DOHH2 (cell line): Measurements from ENCODE around the gene DPH5.
"Not testable (repeated sequence)": the region's sequence is repeated elsewhere in the genome, so short reads cannot be mapped to it uniquely, and the experiment has no call there.

Experiments used
- H3F3A ChIP-seq: fragments of 200-600 bp; sonication (generic), shearing (Covaris generic); 2 replicates; pipeline ENCODE4 v1.6.0; 2016; ENCODE audit warnings: antibody characterized with exemption, mild to moderate bottlenecking; ENCODE audit not compliant: control insufficient read depth, insufficient read depth
- H3K27ac ChIP-seq: fragments of 200-600 bp; sonication (generic); 2 replicates; pipeline ENCODE4 v1.5.1; 2014; ENCODE audit warnings: low read depth, mild to moderate bottlenecking, low read length, moderate library complexity
- H3K27me3 ChIP-seq: fragments of 200-600 bp; sonication (generic); 2 replicates; pipeline ENCODE4 v1.6.1; 2014; ENCODE audit warnings: mild to moderate bottlenecking, low read length, mixed read lengths; ENCODE audit not compliant: control insufficient read depth
- H3K36me3 ChIP-seq: fragments of 200-600 bp; sonication (generic); 2 replicates; pipeline ENCODE4 v1.6.1; 2014; ENCODE audit warnings: mild to moderate bottlenecking, low read length, moderate library complexity, mixed read lengths; ENCODE audit not compliant: control insufficient read depth
- H3K4me1 ChIP-seq: fragments of 200-600 bp; sonication (generic); 2 replicates; pipeline ENCODE4 v1.6.1; 2014; ENCODE audit warnings: mild to moderate bottlenecking, low read length, mixed read lengths; ENCODE audit not compliant: control insufficient read depth
- H3K4me2 ChIP-seq: fragments of 200-600 bp; sonication (generic); 2 replicates; pipeline ENCODE4 v1.6.0; 2014; ENCODE audit warnings: mild to moderate bottlenecking, low read length, moderate library complexity
- H3K4me3 ChIP-seq: fragments of 200-600 bp; sonication (generic); 2 replicates; pipeline ENCODE4 v1.5.1; 2014; ENCODE audit warnings: mild to moderate bottlenecking, low read length, mixed read lengths
- H3K79me2 ChIP-seq: fragments of 200-600 bp; sonication (generic); 2 replicates; pipeline ENCODE4 v1.6.1; 2014; ENCODE audit warnings: mild to moderate bottlenecking, low read length, mixed read lengths; ENCODE audit not compliant: control insufficient read depth
- H3K9me2 ChIP-seq: fragments of 200-600 bp; sonication (generic); replicated peaks from 2 replicates; pipeline ENCODE4 v1.6.1; 2014; ENCODE audit warnings: mild to moderate bottlenecking, low read length, mixed read lengths; ENCODE audit not compliant: control insufficient read depth
- H3K9me3 ChIP-seq: fragments of 200-600 bp; sonication (generic); 2 replicates; pipeline ENCODE4 v1.6.1; 2014; ENCODE audit warnings: antibody characterized with exemption, low read length, mixed read lengths; ENCODE audit not compliant: control insufficient read depth, insufficient read depth
- H4K20me1 ChIP-seq: fragments of 200-600 bp; sonication (generic); 2 replicates; pipeline ENCODE4 v1.6.0; 2014; ENCODE audit warnings: low read depth, mild to moderate bottlenecking, antibody characterized with exemption, low read length, moderate library complexity; ENCODE audit not compliant: control insufficient read depth, insufficient read depth
- CTCF ChIP-seq: fragments of 200-600 bp; sonication (generic); IDR thresholded peaks from one replicate; pipeline ENCODE4 v1.5.1; 2014; ENCODE audit warnings: antibody characterized with exemption, mild to moderate bottlenecking, low read depth, low read length; ENCODE audit not compliant: poor library complexity, severe bottlenecking
- EZH2phosphoT487 ChIP-seq: fragments of 200-600 bp; sonication (generic); IDR thresholded peaks from 2 replicates; pipeline ENCODE4 v1.6.1; 2017; ENCODE audit warnings: borderline replicate concordance, mild to moderate bottlenecking, antibody characterized with exemption, low read length, moderate library complexity, mixed read lengths

DPH5 gene

GRCh38 chr1:100950337-100950736 lies 75.2 kb downstream of the DPH5 start:
- peaks cover 6% of the 10 kb centered on the region; the same call in 1 of the 2 replicates for H3K36me3 ChIP-seq
- H3K4me2 ChIP-seq = no peak overlapping the region
- TF ChIP-seq EZH2phosphoT487 (no peak), CTCF (no peak)
- H3K4me1 ChIP-seq = peaks cover 10% of the 10 kb centered on the region
- H3K9me3 ChIP-seq = no peaks in the 10 kb centered on the region
- no peaks in the 10 kb centered on the region for H3K79me2 ChIP-seq
- H3K27ac ChIP-seq = no peak overlapping the region
- no peaks in the 10 kb centered on the region for H3K9me2 ChIP-seq
- no peaks in the 10 kb centered on the region for H3F3A ChIP-seq
- H4K20me1 ChIP-seq = no peaks in the 10 kb centered on the region
- H3K27me3 ChIP-seq = no peaks in the 10 kb centered on the region
- no peak overlapping the region for H3K4me3 ChIP-seq

GRCh38 chr1:100949515-100950158 lies 75.9 kb downstream of the DPH5 start:
- not testable (repeated sequence) for H3K4me3 ChIP-seq, H3K4me1 ChIP-seq, H3K9me2 ChIP-seq, H4K20me1 ChIP-seq, H3K4me2 ChIP-seq, H3F3A ChIP-seq, H3K27me3 ChIP-seq, H3K36me3 ChIP-seq, H3K9me3 ChIP-seq, H3K79me2 ChIP-seq, H3K27ac ChIP-seq

- not testable (repeated sequence) for H3K4me1 ChIP-seq
Measured at GRCh38 chr1:100948721-100949405, 76.7 kb downstream of the DPH5 start.

GRCh38 chr1:100947816-100948215 lies 77.8 kb downstream of the DPH5 start:
- H3K9me3 ChIP-seq, H3K4me2 ChIP-seq, H3K27ac ChIP-seq, H4K20me1 ChIP-seq, H3F3A ChIP-seq, H3K36me3 ChIP-seq, H3K4me1 ChIP-seq, H3K4me3 ChIP-seq, H3K9me2 ChIP-seq, H3K27me3 ChIP-seq, H3K79me2 ChIP-seq: not testable (repeated sequence)

More at GRCh38 chr1:100948721-100949405, 76.7 kb downstream of the DPH5 start:
- H3K4me3 ChIP-seq, H3K36me3 ChIP-seq, H4K20me1 ChIP-seq, H3K9me2 ChIP-seq, H3K27ac ChIP-seq, H3K27me3 ChIP-seq, H3K4me2 ChIP-seq, H3K79me2 ChIP-seq, H3K9me3 ChIP-seq, H3F3A ChIP-seq: not testable (repeated sequence)

GRCh38 chr1:100946064-100946463 lies 79.5 kb downstream of the DPH5 start:
- H3F3A ChIP-seq, H3K4me1 ChIP-seq, H3K36me3 ChIP-seq, H3K9me2 ChIP-seq, H4K20me1 ChIP-seq, H3K27ac ChIP-seq, H3K27me3 ChIP-seq, H3K79me2 ChIP-seq, H3K4me2 ChIP-seq, H3K9me3 ChIP-seq, H3K4me3 ChIP-seq: not testable (repeated sequence)
